Sigmoid colon (tissue), 4 donors: ENCODE data around the gene TTC6.

Experiments used
- CTCF ChIP-seq, 4 experiments: fragments of 450-650 bp in 3 of 4; fragments of 200-600 bp in 1 of 4; IDR thresholded peaks; one replicate each; pipeline ENCODE4 v1.5.1; 2016 to 2019; ENCODE audit warnings: antibody characterized with exemption in 4 of 4, mild to moderate bottlenecking in 3 of 4, moderate library complexity in 2 of 4
- POLR2A ChIP-seq, 2 donors: fragments of 450-650 bp; IDR thresholded peaks; one replicate each; pipeline ENCODE4 v1.6.1; 2016; ENCODE audit warnings: antibody characterized with exemption in 2 of 2, mild to moderate bottlenecking in 2 of 2, moderate library complexity in 2 of 2
- POLR2AphosphoS5 ChIP-seq, 4 donors: sonication (generic); formaldehyde crosslinking; IDR thresholded peaks; one replicate each; pipeline ENCODE4 v1.6.1; 2017; ENCODE audit warnings: antibody characterized with exemption in 4 of 4

GRCh38 chr14:37602605-37603453 is 7.4 kb downstream of the TTC6 start:
- TF ChIP-seq POLR2AphosphoS5 (IDR thresholded peaks at IDR 0.05) (no peak), CTCF (IDR thresholded peaks at IDR 0.05) (no peak), POLR2A (IDR thresholded peaks at IDR 0.05) (no peak)
